Ovary (tissue), 3 donors: Measurements from ENCODE around the gene TMEM115.

ENCODE experiments used
- CTCF ChIP-seq, 3 donors: fragments of 450-650 bp in 2 of 3; fragments of 200-600 bp in 1 of 3; IDR thresholded peaks; one replicate each; pipeline versions ENCODE4 v1.5.1 to v1.8.0; 2016 to 2022; ENCODE audit warnings: antibody characterized with exemption in 3 of 3, mild to moderate bottlenecking in 1 of 3
- EP300 ChIP-seq: sonication (generic); formaldehyde crosslinking; IDR thresholded peaks from one replicate; pipeline ENCODE4 v1.6.1; 2017; ENCODE audit warnings: antibody characterized with exemption
- POLR2A ChIP-seq: fragments of 450-650 bp; IDR thresholded peaks from one replicate; pipeline ENCODE4 v1.6.1; 2017; ENCODE audit warnings: antibody characterized with exemption, mild to moderate bottlenecking, moderate library complexity
- donor health status: DM: no; HTN: no; CAD: no.

GRCh38 chr3:50392101-50392715 lies 32.9 kb upstream of the TMEM115 start:
- TF ChIP-seq POLR2A (no peak), EP300 (no peak), CTCF (IDR thresholded peaks at IDR 0.05) (no peak)
